GM21423 (cell line): ENCODE data around the gene PAM16.
"Not testable (repeated sequence)": the region's sequence is repeated elsewhere in the genome, so short reads cannot be mapped to it uniquely, and the experiment has no call there.

ENCODE experiments used
- ATAC-seq: cut with Tn5 transposase; IDR thresholded peaks from one replicate; pipeline ENCODE4 v1.9.1; 2021; ENCODE audit warnings: mild to moderate bottlenecking, moderate library complexity; ENCODE audit not compliant: unreplicated experiment

The PAM16 gene

GRCh38 chr16:4350787-4351659 lies at the start of gene PAM16:
Gene PAM16, minus strand, starts transcription at chr16:4351321. Its CDS starts 87 bp downstream, at chr16:4351234.
- ATAC-seq = peak; percentile 93

GRCh38 chr16:4399001-4399730 lies 48.0 kb upstream of the PAM16 start:
- ATAC-seq = no peak

- ATAC-seq = no peak
Observed at GRCh38 chr16:4395055-4395726, 44.1 kb upstream of the PAM16 start.

- not testable (repeated sequence) for ATAC-seq
Observed at GRCh38 chr16:4393850-4394249, 42.7 kb upstream of the PAM16 start.

- no peak for ATAC-seq
Observed at GRCh38 chr16:4393240-4393600, 42.1 kb upstream of the PAM16 start.

GRCh38 chr16:4392382-4393239 lies 41.5 kb upstream of the PAM16 start:
- ATAC-seq = no peak

- ATAC-seq = no peak
Observed at GRCh38 chr16:4391631-4392381, 40.7 kb upstream of the PAM16 start.

GRCh38 chr16:4390266-4391260 lies 39.4 kb upstream of the PAM16 start:
- no peak for ATAC-seq

GRCh38 chr16:4389051-4389955 lies 38.2 kb upstream of the PAM16 start:
- no peak for ATAC-seq

GRCh38 chr16:4388271-4389021 lies 37.3 kb upstream of the PAM16 start:
- ATAC-seq = no peak

GRCh38 chr16:4387781-4388180 lies 36.7 kb upstream of the PAM16 start:
- no peak for ATAC-seq

GRCh38 chr16:4386951-4387565 lies 35.9 kb upstream of the PAM16 start:
- no peak for ATAC-seq

GRCh38 chr16:4386451-4386805 lies 35.3 kb upstream of the PAM16 start:
- ATAC-seq = no peak

GRCh38 chr16:4385789-4386450 lies 34.8 kb upstream of the PAM16 start:
- ATAC-seq = no peak

GRCh38 chr16:4385066-4385788 lies 34.1 kb upstream of the PAM16 start:
- no peak for ATAC-seq
